K562 (cell line): ENCODE data around the gene TTBK2. TPM values are rescaled to one million over a fixed set of nuclear protein-coding genes. Genes with fewer than 3 reads are reported as not detected.

Experiments used
- ATAC-seq: fragments of 200-7000 bp; cut with Tn5 transposase; 3 replicates; pipeline ENCODE4 v1.9.1; 2020; ENCODE audit warnings: moderate library complexity
- BruUV-seq: library from RNA; stranded (reverse); fragments of 400-500 nt; replicated peaks from 2 replicates; lab custom pipeline; 2021; lab: Mats Ljungman, UMichigan
- CTCF ChIA-PET: fragments of 300-600 bp; formaldehyde crosslinking; extraction: SDS; loops from one replicate; lab custom pipeline; 2021; ENCODE audit warnings: low intra/inter-chr PET ratio; lab: Yijun Ruan, JAX
- POLR2A ChIA-PET: fragments of 300-600, 350-650 bp; sonication (Branson Sonifier 250); formaldehyde crosslinking; extraction: SDS; loops from one replicate; lab custom pipeline; 2021; ENCODE audit warnings: antibody characterized with exemption, inconsistent platforms; lab: Yijun Ruan, JAX
- DNase-seq, 4 experiments: peaks; one replicate each; pipeline versions ENCODE4 v3.0.0 to v3.0.0-alpha.2; 2011 to 2018; ENCODE audit warnings: low spot score in 3 of 4, mixed read lengths in 3 of 4; ENCODE audit errors: extremely low read depth in 1 of 4
- FAIRE-seq: peaks from 2 replicates; lab custom pipeline; 2011; peaks lifted over from hg19 to GRCh38; lab: Jason Lieb, UNC
- H2AFZ ChIP-seq: 2 replicates; pipeline ENCODE4 v1.6.0; 2011; ENCODE audit warnings: low read depth, low read length, control low read depth, inconsistent platforms
- H3K27ac ChIP-seq: fragments of 200-600 bp; 3 replicates; pipeline ENCODE4 v1.8.0; 2011; ENCODE audit warnings: low read depth, mild to moderate bottlenecking, control low read depth, inconsistent platforms, low read length, moderate library complexity, mixed read lengths; ENCODE audit errors: extremely low read depth
- H3K27me3 ChIP-seq, 2 experiments: fragments of 300-600 bp in 1 of 2; 2 replicates in 1 of 2; 3 replicates in 1 of 2; pipeline versions ENCODE4 v1.6.0 to v1.8.0; 2011; ENCODE audit warnings: inconsistent platforms in 2 of 2, low read length in 2 of 2, mild to moderate bottlenecking in 1 of 2, mixed read lengths in 1 of 2, moderate library complexity in 1 of 2; ENCODE audit not compliant: control insufficient read depth in 2 of 2, insufficient read depth in 2 of 2
- H3K36me3 ChIP-seq: fragments of 300-600 bp; 3 replicates; pipeline ENCODE4 v1.8.0; 2011; ENCODE audit warnings: mild to moderate bottlenecking, low read length, inconsistent platforms; ENCODE audit not compliant: control insufficient read depth, insufficient read depth
- H3K4me1 ChIP-seq, 2 experiments: fragments of 200-600 bp in 1 of 2; replicated peaks in 1 of 2; 2 replicates in 1 of 2; 3 replicates in 1 of 2; pipeline versions ENCODE4 v1.5.1 to v1.8.0; 2011; ENCODE audit warnings: inconsistent platforms in 2 of 2, low read length in 2 of 2, mild to moderate bottlenecking in 1 of 2, mixed read lengths in 1 of 2, moderate library complexity in 1 of 2; ENCODE audit not compliant: control insufficient read depth in 2 of 2, insufficient read depth in 2 of 2
- H3K4me2 ChIP-seq: 2 replicates; pipeline ENCODE4 v1.6.1; 2011; ENCODE audit warnings: low read length, control low read depth, inconsistent platforms, mixed read lengths; ENCODE audit not compliant: insufficient read depth
- H3K4me3 ChIP-seq: fragments of 200-600 bp; sonication (generic), shearing (Covaris generic); 2 replicates; pipeline ENCODE4 v1.5.1; 2016; ENCODE audit warnings: control low read depth, inconsistent platforms
- H3K79me2 ChIP-seq: fragments of 200-600 bp; 3 replicates; pipeline ENCODE4 v1.8.0; 2011; ENCODE audit warnings: low read length, inconsistent platforms; ENCODE audit not compliant: control insufficient read depth, insufficient read depth
- H3K9ac ChIP-seq, 2 experiments: 2 replicates each; pipeline versions ENCODE4 v1.6.0 to v1.6.1; 2011; ENCODE audit warnings: low read depth in 2 of 2, low read length in 2 of 2, control low read depth in 1 of 2, inconsistent platforms in 1 of 2, mild to moderate bottlenecking in 1 of 2, mixed read lengths in 1 of 2; ENCODE audit not compliant: insufficient read depth in 1 of 2
- H3K9me1 ChIP-seq: one replicate; pipeline ENCODE4 v1.6.0; 2011; ENCODE audit warnings: inconsistent platforms, mild to moderate bottlenecking, low read length, moderate library complexity; ENCODE audit not compliant: control insufficient read depth, insufficient read depth
- H3K9me3 ChIP-seq: replicated peaks from 2 replicates; pipeline ENCODE4 v1.5.1; 2011; ENCODE audit warnings: low read depth, low read length, inconsistent platforms; ENCODE audit not compliant: control insufficient read depth, insufficient read depth
- H4K20me1 ChIP-seq: replicated peaks from 2 replicates; pipeline ENCODE4 v1.6.1; 2011; ENCODE audit warnings: low read length, inconsistent platforms, mixed read lengths; ENCODE audit not compliant: control insufficient read depth, insufficient read depth
- ESRRB ChIP-seq: fragments of 250-450 bp; sonication (Bioruptor Pico); IDR thresholded peaks from 2 replicates; pipeline ENCODE4 v1.5.0; 2020; ENCODE audit warnings: mild to moderate bottlenecking, moderate library complexity, borderline replicate concordance
- FOXO4 ChIP-seq: fragments of 450-650 bp; formaldehyde crosslinking; IDR thresholded peaks from 2 replicates; pipeline ENCODE4 v1.4.0; 2020; ENCODE audit warnings: mild to moderate bottlenecking, moderate library complexity
- GATAD2B ChIP-seq: fragments of 450-650 bp; IDR thresholded peaks from 2 replicates; pipeline ENCODE4 v1.6.1; 2017; ENCODE audit warnings: mild to moderate bottlenecking, borderline replicate concordance
- MTA2 ChIP-seq: fragments of 450-650 bp; IDR thresholded peaks from 2 replicates; pipeline ENCODE4 v1.6.1; 2016; ENCODE audit warnings: low read depth
- NFIX ChIP-seq: fragments of 250-450 bp; sonication (Bioruptor Pico); IDR thresholded peaks from 2 replicates; pipeline ENCODE4 v1.4.0; 2020; ENCODE audit warnings: low read depth, mild to moderate bottlenecking, moderate library complexity
- TAF15 ChIP-seq: fragments of 200-400 bp; formaldehyde crosslinking; IDR thresholded peaks from 2 replicates; pipeline ENCODE4 v1.6.1; 2017; ENCODE audit warnings: mild to moderate bottlenecking, low read depth, low read length, moderate library complexity
- ZBTB7A ChIP-seq: IDR thresholded peaks from 2 replicates; pipeline ENCODE4 v1.6.1; 2011; ENCODE audit warnings: low read depth, mild to moderate bottlenecking, low read length, moderate library complexity, borderline replicate concordance; ENCODE audit not compliant: control insufficient read depth
- ZC3H4 ChIP-seq: sonication (generic); formaldehyde crosslinking; IDR thresholded peaks from 2 replicates; pipeline ENCODE4 v1.9.0; 2021; ENCODE audit warnings: missing genetic modification reagents, borderline replicate concordance
- WGBS: fragments of 100-300 bp; shearing (Covaris generic); methylation state at CpG from one replicate; pipeline ENCODE4 v1.1.6; 2016; ENCODE audit warnings: low coverage, mixed read lengths; ENCODE audit not compliant: insufficient coverage; ENCODE audit errors: missing lambda C conversion rate; 5-methylcytosine and 5-hydroxymethylcytosine counted together
- in situ Hi-C: fragments of 300-500 bp; cut with MboI; formaldehyde crosslinking; loops from 4 replicates; pipeline ENCODE4 v1.15.0; 2018; ENCODE audit warnings: inconsistent platforms, mixed read lengths
- intact Hi-C: fragments of 100-400 bp; cut with micrococcal nuclease; formaldehyde crosslinking; loops from 2 replicates; pipeline ENCODE4 v1.14.2; 2022
- polyA plus RNA-seq, 8 experiments: library from polyadenylated mRNA; depleted of rRNA in 4 of 8; stranded (reverse) in 5 of 8; unstranded in 3 of 8; fragments of >200 nt; fragmentation: Nextera tagmentation in 2 of 8; fragmentation: Illumina TruSeq in 1 of 8; extraction: Ambion mirVana in 2 of 8; extraction: Trizol in 1 of 8; gene quantifications; 2 replicates each; pipeline versions ENCODE4 v1.2.1 to v1.2.3, GENCODE V29; 2011 to 2014; ENCODE audit warnings: inconsistent platforms in 1 of 8, missing spikeins in 1 of 8
- total RNA-seq, 7 experiments: library from RNA; depleted of rRNA in 6 of 7; stranded (reverse); fragments of >200 nt in 6 of 7; fragmentation: Illumina TruSeq in 2 of 7; extraction: Trizol in 2 of 7; gene quantifications; 2 replicates each; pipeline versions ENCODE4 v1.2.1 to v1.2.3, GENCODE V29; 2011 to 2021; ENCODE audit warnings: low replicate concordance in 1 of 7

TTBK2 gene
- total and polyA plus RNA-seq, 9 of the 15 experiments (the other 6 are each of a cell fraction or from before 2014, with no cell fraction given): 0.89 to 8.0 (median 4.8) TPM

GRCh38 chr15:42863572-42864239 is 56.9 kb downstream of the TTBK2 start:
- no peaks in the 10 kb centered on the region for H3K36me3 ChIP-seq
- WGBS: 88% methylated on average over 2 of the region's 2 CpGs
- no TSS peak for BruUV-seq
- no peak overlapping the region for H3K9ac ChIP-seq
- no peak overlapping the region for H3K27ac ChIP-seq
- no peaks in the 10 kb centered on the region for H3K9me1 ChIP-seq
- no peaks in the 10 kb centered on the region for H3K79me2 ChIP-seq
- no peak overlapping the region for H2AFZ ChIP-seq
- ATAC-seq (no peak), DNase-seq (no peak), FAIRE-seq (no peak)
- ChIA-PET POLR2A (no interaction called here), CTCF (no interaction called here)
- no peaks in the 10 kb centered on the region for H4K20me1 ChIP-seq
- no peak overlapping the region for H3K4me2 ChIP-seq
- H3K9me3 ChIP-seq: no peaks in the 10 kb centered on the region
- in situ Hi-C loops (no loop called here), intact Hi-C loops (no loop called here)
- H3K4me1 ChIP-seq: no peaks in the 10 kb centered on the region
- TF ChIP-seq ZC3H4 (no peak), GATAD2B (no peak), MTA2 (no peak), ESRRB (no peak), FOXO4 (CRISPR knock-in tag) (no peak), ZBTB7A (no peak), TAF15 (no peak), NFIX (CRISPR knock-in tag) (no peak)
- no peaks in the 10 kb centered on the region for H3K27me3 ChIP-seq
- H3K4me3 ChIP-seq: no peak overlapping the region
